C4-2B (cell line): ENCODE measurements around the gene LMAN1L.

Experiments
- H3K27ac ChIP-seq: fragments of 450-650 bp; 2 replicates; pipeline ENCODE4 v1.5.1; 2017
- ZFX ChIP-seq: fragments of 450-650 bp; IDR thresholded peaks from 2 replicates; pipeline ENCODE4 v1.6.1; 2017
- TF ChIP-seq, protein P1 (sequence below): fragments of 450-650 bp; conservative IDR thresholded peaks from 2 replicates; pipeline ENCODE4 v1.5.1; 2017; ENCODE audit warnings: mild to moderate bottlenecking

Gene LMAN1L

DNA sequence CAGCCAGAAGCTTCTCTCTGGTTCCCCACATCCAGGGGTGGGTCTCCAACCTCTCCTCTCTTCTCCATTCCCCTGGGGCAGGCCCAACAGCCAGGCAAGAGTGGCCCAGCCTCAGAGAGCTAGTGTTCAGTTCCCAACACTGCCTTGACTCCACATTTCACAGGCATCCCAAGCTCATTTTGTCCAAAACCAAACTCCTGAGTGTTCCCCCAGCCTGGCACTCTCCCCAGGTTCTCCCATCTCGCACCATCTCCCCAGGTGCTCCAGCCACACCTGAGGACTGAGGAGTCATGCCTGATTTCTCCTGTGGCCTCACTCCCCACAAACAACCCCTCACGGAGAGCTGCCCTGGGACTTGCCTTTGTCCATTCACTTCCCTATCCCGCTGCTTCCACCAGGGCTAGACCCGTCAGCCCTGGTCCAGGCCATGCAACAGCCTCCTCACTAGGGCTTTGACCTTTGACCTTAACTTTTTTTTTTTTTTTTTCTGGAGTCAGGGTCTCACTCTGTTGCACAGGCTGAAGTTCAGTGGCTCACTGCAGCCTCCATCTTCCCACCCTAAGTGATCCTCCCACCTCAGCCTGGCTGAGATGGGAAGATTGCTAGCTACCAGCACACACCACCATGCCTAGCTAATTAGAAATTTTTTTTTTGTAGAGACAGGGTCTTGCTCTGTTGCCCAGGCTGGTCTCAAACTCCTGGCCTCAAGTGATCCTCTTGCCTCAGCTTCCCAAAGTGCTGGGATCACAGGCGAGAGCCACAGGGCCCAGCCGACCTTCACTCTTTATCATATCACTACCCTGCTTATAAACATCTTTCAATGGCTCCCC, 34.7 kb upstream of the LMAN1L start:
- TF ChIP-seq, protein P1, sequence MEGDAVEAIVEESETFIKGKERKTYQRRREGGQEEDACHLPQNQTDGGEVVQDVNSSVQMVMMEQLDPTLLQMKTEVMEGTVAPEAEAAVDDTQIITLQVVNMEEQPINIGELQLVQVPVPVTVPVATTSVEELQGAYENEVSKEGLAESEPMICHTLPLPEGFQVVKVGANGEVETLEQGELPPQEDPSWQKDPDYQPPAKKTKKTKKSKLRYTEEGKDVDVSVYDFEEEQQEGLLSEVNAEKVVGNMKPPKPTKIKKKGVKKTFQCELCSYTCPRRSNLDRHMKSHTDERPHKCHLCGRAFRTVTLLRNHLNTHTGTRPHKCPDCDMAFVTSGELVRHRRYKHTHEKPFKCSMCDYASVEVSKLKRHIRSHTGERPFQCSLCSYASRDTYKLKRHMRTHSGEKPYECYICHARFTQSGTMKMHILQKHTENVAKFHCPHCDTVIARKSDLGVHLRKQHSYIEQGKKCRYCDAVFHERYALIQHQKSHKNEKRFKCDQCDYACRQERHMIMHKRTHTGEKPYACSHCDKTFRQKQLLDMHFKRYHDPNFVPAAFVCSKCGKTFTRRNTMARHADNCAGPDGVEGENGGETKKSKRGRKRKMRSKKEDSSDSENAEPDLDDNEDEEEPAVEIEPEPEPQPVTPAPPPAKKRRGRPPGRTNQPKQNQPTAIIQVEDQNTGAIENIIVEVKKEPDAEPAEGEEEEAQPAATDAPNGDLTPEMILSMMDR = no peak
- TF ChIP-seq ZFX = no peak
- peak overlapping the region; percentile 54 for H3K27ac ChIP-seq

DNA sequence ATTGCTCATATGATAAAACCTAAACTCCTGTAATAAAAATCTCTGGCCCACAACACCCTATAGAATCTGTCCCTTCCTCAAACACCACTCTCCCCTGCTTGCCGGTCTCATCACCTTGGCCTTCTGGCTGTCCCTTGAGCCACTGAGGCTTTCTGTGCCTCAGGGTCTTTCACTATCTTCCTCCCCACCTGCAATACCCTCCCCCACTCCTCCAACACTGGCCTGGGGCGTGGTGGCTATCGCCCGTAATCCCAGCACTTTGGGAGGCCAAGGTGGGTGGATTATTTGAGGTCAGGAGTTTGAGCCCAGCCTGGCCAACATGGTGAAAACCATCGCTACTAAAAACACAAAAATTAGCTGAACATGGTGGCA, 34.0 kb upstream of the LMAN1L start:
- H3K27ac ChIP-seq = peak overlapping the region; percentile 54
- no peak for TF ChIP-seq ZFX
- TF ChIP-seq, protein P1 = no peak

DNA sequence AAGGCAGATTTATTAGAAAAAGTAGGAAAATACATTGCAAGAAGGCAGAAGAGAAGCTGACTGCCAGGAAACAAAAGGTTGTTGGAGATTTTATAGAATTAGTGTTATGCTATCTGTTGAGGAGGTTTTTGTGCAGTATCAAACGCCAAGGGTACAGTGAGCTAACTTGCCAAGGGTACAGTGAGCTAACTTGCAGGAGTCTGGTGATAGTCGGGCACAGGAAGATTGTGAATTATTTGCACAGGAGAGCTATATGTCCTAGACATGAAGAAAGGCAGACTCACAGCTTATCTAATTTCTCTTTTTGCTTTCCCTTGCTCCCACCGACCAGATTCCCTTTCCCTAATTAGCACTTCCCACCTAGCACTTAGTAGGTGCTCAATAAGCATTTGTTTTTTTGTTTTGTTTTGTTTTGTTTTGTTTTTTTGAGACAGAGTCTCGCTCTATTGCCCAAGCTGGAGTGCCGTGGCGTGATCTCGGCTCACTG, 33.4 kb upstream of the LMAN1L start:
- no peak for TF ChIP-seq ZFX
- TF ChIP-seq, protein P1 = no peak
- H3K27ac ChIP-seq = peak overlapping the region; percentile 54

DNA sequence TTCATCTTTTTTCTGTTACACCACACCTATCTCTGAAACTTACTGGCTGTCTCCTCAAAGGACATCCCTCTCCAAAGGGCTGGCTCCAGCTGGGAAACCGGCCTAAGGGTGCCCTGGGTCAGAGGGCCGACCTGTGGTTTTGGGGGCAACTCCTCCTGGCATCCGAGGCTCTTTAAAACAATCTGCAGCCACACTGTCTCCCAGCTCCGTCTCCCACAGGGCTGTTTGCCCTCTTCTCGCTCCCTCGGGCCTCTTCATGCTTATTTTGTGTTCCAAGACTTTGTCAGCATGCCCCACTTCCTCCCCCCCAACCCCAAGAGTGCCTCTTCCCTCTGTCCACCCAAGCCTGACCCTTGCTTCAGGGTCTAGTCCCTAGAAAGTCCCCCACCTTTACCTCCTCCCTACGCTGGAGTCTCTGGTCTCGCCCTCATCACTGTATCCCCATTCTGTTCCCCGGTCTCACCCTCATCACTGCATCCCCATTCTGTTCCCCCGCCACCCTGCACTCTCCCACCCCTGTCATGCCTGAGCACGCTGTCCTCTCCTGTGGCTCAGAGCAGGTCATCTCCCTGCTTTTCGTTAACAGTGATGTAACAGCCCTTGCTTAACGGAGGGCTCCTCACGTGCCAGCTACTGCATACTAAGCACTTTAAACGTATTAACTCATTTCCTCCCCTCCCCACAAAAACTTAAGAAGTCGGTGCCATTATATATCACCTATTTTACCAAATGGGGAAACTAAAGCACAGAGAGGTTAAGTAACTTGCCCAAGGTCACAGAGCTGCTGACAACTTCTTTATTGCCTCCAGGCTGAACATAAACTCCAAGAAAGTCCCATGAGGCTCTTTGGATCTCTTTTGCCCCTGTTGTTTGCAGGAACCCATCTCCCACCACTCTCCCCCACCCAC, 31.9 kb upstream of the LMAN1L start:
- no peak for TF ChIP-seq ZFX
- TF ChIP-seq, protein P1 = no peak
- no peak overlapping the region; the same call in 1 of the 2 replicates for H3K27ac ChIP-seq

DNA sequence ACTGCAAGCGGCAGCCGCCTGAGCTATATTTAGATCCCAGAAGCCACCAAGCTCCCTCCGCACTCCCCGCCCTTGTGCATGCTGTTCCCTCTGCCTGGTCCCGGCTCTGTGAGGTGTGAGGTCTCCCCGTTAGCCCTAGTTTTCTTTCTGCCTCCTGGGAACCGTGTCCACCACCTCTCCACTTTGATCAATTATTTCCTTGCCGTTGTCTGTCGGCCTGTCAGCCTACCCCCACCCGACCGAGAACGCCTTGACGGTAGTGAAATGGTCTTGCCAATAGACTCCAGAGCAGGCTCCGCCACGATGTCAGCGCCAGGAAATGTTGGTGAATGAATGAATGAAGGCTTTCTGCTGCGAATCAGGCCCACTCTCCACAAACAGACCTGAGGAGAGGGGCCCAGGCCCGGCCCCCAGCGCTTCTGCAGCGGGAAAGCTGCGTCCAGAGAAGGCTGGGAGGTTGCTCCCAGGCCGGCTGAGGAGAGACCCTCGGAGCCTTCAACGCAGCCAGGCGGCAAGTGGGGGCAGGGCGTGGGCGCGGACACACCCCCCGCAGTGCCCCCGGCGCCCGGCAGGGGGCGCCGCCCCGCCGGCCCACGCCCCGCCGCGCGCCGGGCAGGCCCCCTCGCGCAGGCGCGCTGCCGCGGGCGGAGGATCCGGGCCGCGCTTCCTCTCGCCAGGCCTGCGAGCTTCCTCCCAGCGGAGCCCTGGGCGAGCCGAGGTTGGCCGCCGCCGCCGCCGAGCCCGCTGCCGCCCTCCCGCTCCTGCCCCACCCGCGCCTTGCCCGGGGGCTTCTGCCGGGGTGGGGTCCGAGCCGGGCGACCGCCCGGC, 31.0 kb upstream of the LMAN1L start, which contains the start of gene CSK:
CSK (plus strand) TSS at position 650 of the 828 bp plus-strand sequence. CDS start 16,218 bp downstream, outside the sequence.
- H3K27ac ChIP-seq = peak within 1 kb of the TSS; percentile 84
- TF ChIP-seq, protein P1 = peak; percentile 100
- peak; percentile 77; the same call in 1 of the 2 replicates for TF ChIP-seq ZFX

DNA sequence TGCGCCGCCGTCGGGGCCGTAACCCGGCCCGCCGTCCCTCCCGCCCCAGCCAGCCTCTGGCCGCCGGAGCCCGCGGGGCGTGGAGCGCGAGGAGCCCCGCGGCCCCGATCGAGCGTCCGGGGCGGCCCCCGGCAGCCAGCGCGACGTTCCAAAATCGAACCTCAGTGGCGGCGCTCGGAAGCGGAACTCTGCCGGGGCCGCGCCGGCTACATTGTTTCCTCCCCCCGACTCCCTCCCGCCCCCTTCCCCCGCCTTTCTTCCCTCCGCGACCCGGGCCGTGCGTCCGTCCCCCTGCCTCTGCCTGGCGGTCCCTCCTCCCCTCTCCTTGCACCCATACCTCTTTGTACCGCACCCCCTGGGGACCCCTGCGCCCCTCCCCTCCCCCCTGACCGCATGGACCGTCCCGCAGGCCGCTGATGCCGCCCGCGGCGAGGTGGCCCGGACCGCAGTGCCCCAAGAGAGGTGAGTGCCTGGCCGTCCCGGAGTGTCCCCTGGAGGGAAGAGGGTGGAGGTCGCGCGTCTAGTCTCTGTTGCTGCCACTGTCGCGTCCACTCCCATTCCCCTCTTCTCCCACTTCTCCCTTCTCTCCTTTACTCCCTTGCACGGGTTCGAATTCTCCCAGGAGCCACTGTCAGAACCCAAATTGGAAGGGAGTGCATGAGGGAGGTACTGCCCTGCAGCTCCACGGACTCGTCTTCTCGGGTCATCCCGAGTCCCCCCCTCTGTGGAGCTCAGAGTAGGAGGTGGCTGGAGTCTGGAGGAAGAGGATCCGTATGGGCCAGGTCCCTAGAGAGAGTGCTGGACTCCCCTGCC, 30.2 kb upstream of the LMAN1L start:
- TF ChIP-seq, protein P1 = no peak
- 0 out of 2 replicates have a peak, but pooled peaks have one; percentile 61 for TF ChIP-seq ZFX
- peak overlapping the region; percentile 84 for H3K27ac ChIP-seq
